ENCODE results near the gene GTPBP3. TPM values are rescaled to one million over a fixed set of nuclear protein-coding genes. Genes with fewer than 3 reads are reported as not detected.

The GTPBP3 gene
- total and polyA plus RNA-seq, 9 of the 15 experiments (the other 6 are each of a cell fraction or from before 2014, with no cell fraction given) = 4.9 to 124 (median 22.6) TPM

GRCh38 chr19:17336872-17337674 is at the start of gene GTPBP3 (continued):
- TF ChIP-seq, protein P1, sequence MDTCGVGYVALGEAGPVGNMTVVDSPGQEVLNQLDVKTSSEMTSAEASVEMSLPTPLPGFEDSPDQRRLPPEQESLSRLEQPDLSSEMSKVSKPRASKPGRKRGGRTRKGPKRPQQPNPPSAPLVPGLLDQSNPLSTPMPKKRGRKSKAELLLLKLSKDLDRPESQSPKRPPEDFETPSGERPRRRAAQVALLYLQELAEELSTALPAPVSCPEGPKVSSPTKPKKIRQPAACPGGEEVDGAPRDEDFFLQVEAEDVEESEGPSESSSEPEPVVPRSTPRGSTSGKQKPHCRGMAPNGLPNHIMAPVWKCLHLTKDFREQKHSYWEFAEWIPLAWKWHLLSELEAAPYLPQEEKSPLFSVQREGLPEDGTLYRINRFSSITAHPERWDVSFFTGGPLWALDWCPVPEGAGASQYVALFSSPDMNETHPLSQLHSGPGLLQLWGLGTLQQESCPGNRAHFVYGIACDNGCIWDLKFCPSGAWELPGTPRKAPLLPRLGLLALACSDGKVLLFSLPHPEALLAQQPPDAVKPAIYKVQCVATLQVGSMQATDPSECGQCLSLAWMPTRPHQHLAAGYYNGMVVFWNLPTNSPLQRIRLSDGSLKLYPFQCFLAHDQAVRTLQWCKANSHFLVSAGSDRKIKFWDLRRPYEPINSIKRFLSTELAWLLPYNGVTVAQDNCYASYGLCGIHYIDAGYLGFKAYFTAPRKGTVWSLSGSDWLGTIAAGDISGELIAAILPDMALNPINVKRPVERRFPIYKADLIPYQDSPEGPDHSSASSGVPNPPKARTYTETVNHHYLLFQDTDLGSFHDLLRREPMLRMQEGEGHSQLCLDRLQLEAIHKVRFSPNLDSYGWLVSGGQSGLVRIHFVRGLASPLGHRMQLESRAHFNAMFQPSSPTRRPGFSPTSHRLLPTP (IDR thresholded peaks at IDR 0.05; ENCODE audit: borderline replicate concordance, extremely low read depth, insufficient read length) = peak; percentile 71
- TF ChIP-seq, protein P2, sequence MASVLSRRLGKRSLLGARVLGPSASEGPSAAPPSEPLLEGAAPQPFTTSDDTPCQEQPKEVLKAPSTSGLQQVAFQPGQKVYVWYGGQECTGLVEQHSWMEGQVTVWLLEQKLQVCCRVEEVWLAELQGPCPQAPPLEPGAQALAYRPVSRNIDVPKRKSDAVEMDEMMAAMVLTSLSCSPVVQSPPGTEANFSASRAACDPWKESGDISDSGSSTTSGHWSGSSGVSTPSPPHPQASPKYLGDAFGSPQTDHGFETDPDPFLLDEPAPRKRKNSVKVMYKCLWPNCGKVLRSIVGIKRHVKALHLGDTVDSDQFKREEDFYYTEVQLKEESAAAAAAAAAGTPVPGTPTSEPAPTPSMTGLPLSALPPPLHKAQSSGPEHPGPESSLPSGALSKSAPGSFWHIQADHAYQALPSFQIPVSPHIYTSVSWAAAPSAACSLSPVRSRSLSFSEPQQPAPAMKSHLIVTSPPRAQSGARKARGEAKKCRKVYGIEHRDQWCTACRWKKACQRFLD (CRISPR knock-in tag; IDR thresholded peaks at IDR 0.05) = peak; percentile 84; the same call in 1 of the 2 replicates
- TF ChIP-seq, protein P3, sequence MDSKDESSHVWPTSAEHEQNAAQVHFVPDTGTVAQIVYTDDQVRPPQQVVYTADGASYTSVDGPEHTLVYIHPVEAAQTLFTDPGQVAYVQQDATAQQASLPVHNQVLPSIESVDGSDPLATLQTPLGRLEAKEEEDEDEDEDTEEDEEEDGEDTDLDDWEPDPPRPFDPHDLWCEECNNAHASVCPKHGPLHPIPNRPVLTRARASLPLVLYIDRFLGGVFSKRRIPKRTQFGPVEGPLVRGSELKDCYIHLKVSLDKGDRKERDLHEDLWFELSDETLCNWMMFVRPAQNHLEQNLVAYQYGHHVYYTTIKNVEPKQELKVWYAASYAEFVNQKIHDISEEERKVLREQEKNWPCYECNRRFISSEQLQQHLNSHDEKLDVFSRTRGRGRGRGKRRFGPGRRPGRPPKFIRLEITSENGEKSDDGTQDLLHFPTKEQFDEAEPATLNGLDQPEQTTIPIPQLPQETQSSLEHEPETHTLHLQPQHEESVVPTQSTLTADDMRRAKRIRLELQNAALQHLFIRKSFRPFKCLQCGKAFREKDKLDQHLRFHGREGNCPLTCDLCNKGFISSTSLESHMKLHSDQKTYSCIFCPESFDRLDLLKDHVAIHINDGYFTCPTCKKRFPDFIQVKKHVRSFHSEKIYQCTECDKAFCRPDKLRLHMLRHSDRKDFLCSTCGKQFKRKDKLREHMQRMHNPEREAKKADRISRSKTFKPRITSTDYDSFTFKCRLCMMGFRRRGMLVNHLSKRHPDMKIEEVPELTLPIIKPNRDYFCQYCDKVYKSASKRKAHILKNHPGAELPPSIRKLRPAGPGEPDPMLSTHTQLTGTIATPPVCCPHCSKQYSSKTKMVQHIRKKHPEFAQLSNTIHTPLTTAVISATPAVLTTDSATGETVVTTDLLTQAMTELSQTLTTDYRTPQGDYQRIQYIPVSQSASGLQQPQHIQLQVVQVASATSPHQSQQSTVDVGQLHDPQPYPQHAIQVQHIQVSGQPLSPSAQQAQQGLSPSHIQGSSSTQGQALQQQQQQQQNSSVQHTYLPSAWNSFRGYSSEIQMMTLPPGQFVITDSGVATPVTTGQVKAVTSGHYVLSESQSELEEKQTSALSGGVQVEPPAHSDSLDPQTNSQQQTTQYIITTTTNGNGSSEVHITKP (IDR thresholded peaks at IDR 0.05; ENCODE audit: partially characterized antibody) = peak; percentile 60
- TF ChIP-seq ZNF717 (CRISPR knock-in tag; IDR thresholded peaks at IDR 0.05) = no peak
- TF ChIP-seq, protein P4, sequence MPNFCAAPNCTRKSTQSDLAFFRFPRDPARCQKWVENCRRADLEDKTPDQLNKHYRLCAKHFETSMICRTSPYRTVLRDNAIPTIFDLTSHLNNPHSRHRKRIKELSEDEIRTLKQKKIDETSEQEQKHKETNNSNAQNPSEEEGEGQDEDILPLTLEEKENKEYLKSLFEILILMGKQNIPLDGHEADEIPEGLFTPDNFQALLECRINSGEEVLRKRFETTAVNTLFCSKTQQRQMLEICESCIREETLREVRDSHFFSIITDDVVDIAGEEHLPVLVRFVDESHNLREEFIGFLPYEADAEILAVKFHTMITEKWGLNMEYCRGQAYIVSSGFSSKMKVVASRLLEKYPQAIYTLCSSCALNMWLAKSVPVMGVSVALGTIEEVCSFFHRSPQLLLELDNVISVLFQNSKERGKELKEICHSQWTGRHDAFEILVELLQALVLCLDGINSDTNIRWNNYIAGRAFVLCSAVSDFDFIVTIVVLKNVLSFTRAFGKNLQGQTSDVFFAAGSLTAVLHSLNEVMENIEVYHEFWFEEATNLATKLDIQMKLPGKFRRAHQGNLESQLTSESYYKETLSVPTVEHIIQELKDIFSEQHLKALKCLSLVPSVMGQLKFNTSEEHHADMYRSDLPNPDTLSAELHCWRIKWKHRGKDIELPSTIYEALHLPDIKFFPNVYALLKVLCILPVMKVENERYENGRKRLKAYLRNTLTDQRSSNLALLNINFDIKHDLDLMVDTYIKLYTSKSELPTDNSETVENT (CRISPR knock-in tag; IDR thresholded peaks at IDR 0.05) = 0 out of 2 replicates have a peak, but pooled peaks have one; percentile 30
- TF ChIP-seq, protein P5, sequence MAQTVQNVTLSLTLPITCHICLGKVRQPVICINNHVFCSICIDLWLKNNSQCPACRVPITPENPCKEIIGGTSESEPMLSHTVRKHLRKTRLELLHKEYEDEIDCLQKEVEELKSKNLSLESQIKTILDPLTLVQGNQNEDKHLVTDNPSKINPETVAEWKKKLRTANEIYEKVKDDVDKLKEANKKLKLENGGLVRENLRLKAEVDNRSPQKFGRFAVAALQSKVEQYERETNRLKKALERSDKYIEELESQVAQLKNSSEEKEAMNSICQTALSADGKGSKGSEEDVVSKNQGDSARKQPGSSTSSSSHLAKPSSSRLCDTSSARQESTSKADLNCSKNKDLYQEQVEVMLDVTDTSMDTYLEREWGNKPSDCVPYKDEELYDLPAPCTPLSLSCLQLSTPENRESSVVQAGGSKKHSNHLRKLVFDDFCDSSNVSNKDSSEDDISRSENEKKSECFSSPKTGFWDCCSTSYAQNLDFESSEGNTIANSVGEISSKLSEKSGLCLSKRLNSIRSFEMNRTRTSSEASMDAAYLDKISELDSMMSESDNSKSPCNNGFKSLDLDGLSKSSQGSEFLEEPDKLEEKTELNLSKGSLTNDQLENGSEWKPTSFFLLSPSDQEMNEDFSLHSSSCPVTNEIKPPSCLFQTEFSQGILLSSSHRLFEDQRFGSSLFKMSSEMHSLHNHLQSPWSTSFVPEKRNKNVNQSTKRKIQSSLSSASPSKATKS (CRISPR knock-in tag; IDR thresholded peaks at IDR 0.05) = no peak
- TF ChIP-seq, protein P6, sequence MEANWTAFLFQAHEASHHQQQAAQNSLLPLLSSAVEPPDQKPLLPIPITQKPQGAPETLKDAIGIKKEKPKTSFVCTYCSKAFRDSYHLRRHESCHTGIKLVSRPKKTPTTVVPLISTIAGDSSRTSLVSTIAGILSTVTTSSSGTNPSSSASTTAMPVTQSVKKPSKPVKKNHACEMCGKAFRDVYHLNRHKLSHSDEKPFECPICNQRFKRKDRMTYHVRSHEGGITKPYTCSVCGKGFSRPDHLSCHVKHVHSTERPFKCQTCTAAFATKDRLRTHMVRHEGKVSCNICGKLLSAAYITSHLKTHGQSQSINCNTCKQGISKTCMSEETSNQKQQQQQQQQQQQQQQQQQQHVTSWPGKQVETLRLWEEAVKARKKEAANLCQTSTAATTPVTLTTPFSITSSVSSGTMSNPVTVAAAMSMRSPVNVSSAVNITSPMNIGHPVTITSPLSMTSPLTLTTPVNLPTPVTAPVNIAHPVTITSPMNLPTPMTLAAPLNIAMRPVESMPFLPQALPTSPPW (CRISPR knock-in tag; IDR thresholded peaks at IDR 0.05) = peak; percentile 78
